NCI-H510A treated with DMSO at 0.1 percent for 48 hours (cell line): ENCODE measurements around the gene FHOD3.

ENCODE experiments used
- DNase-seq: peaks from one replicate; lab custom pipeline; 2025; lab: John Stamatoyannopoulos, UW

The FHOD3 gene

GRCh38 chr18:36322734-36323133, 25.2 kb downstream of the FHOD3 start:
- DNase-seq = no peak

GRCh38 chr18:36323421-36323820, 25.9 kb downstream of the FHOD3 start:
- DNase-seq = no peak

- no peak for DNase-seq
Measured at GRCh38 chr18:36325846-36326245, 28.3 kb downstream of the FHOD3 start.

GRCh38 chr18:36326771-36327170, 29.3 kb downstream of the FHOD3 start:
- DNase-seq = no peak

- no peak for DNase-seq
Measured at GRCh38 chr18:36327352-36328316, 30.1 kb downstream of the FHOD3 start.

GRCh38 chr18:36328385-36328858, 30.9 kb downstream of the FHOD3 start:
- DNase-seq = no peak

DNA sequence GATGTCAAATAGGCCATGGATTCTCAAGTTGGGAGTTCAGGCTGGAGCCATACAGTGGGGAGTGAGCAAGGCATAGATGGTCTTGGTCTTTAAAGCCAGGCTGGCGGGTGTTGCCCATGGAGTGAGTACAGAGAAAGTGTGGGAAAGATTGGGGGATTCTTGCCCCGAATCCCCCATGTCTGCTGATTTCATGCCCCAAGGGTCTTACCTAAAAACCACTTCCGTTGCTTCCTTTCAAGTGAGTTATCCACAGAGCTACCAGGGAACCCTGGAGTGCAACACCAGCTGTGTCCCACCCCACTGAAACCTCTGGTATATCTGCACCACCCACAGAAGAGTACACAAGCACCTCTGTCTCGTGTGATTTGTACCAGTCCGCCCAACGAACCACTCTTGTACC, 31.4 kb downstream of the FHOD3 start:
- DNase-seq = no peak

- no peak for DNase-seq
Measured at GRCh38 chr18:36329684-36330434, 32.3 kb downstream of the FHOD3 start.

GRCh38 chr18:36330435-36331052, 33.0 kb downstream of the FHOD3 start:
- DNase-seq = no peak

DNA sequence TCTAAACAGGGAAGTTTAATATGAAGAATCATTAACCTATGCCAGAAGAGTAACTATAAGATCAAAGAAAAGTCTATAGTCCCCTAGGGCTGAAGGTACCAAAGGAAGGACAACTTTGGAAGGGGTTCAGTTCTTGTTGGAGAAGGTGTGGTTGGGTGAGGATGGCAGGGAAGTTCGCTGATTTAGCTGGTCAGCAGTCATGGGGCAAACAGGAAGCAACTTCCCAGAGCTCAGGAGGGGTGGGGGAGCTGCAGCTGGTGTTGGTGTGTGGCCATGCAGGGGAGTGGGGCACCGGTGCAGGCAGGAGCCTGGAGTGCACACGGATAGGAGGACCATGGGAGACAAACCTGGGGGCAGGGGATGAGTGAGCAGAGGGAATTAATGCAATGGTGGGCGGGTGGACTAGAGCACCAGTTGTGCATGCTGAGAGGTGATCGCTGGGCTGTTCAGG, 34.0 kb downstream of the FHOD3 start:
- peak; percentile 39 for DNase-seq

DNA sequence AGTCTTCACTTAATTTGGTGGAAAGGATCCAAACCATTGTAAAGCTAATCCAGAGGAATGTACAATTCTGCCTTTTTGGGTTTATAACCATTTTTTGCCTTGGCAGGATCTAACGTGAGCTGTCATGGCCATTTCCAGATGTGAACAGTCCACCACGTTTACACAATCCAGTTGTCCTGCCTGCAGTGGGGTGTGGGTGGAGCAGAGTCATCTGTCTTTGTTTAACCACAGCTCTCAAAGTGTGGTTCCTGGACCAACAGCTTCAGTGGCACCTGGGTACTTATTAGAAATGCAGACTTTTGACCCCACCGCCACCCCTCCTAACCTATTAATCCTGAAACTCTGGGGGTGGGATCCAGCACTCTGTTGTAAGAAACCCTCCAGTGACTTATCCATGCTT, 35.9 kb downstream of the FHOD3 start:
- DNase-seq = peak; percentile 24

DNA sequence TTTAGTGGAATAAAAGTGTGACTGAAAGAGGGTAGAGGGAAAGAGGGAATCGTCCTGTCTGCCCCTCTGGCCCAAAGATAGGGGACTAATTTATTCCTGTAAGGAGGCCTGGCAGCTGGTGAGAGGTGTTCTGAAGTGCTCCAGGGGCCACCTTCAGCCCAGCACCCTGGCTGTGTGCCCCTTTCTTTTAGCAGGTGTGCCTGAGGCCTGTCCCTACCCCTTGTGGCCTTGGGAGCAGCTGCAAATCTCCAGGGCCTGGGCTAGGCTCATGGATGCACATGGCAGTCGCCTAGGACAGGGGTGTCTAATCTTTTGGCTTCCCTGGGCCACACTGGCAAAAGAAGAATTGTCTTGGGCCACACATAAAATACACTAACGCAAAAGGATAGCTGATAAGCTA, 37.3 kb downstream of the FHOD3 start:
- no peak for DNase-seq

GRCh38 chr18:36335476-36336279, 38.2 kb downstream of the FHOD3 start:
- DNase-seq = no peak

DNA sequence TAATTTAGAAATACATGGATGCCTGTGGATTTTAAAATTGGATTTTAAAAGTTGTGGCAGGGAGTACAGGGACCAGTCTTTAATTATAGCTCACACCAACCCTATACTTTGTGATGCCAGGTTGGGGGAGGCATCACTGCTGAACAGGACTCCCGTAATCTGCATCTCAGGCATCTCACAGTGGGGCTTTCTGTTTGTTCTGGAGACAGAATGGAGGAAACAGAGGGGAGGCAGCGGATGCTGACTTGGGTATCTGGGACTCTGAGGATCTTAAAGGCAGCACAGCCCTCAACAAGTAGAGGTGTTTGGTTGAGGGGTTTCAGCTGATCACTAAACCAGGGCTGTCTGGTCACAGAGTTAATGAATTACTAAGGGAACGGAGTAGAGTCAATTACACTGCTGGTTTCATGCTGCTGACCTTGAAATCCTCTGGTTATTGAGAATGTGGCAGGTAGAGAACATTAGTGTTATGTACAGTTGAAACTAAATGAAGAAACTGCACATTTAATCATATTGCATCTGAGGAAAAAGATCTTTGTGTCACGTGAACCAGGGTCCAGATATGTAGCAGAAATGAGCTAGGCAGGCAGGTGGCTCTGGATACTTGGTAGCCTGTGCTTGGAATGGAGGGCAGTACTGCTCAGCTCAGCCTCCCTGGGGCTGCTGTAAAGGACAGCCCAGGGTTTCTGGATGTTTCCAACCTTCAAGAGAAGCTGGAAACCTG, 40.3 kb downstream of the FHOD3 start:
- DNase-seq = no peak

- no peak for DNase-seq
Measured at GRCh38 chr18:36338403-36338933, 41.0 kb downstream of the FHOD3 start.

GRCh38 chr18:36340246-36340645, 42.7 kb downstream of the FHOD3 start:
- DNase-seq = peak; percentile 63

DNA sequence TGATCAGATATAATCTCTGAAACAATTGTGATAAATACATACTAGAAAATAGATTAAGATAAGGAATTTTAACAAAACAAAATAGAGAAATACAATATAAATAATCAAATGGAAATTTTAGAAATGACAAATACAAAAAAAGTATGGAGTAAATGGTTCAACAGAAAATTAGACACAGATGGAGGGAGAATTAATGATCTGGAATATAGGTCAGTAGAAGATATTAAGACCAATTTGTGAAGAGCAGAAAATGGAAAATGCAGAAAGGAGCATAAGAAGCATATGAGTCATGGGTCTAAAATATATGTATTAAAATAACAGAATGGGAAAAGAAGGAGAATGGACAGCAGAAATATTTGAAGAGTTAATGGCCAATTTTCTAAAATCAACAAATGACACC, 44.4 kb downstream of the FHOD3 start:
- no peak for DNase-seq

DNA sequence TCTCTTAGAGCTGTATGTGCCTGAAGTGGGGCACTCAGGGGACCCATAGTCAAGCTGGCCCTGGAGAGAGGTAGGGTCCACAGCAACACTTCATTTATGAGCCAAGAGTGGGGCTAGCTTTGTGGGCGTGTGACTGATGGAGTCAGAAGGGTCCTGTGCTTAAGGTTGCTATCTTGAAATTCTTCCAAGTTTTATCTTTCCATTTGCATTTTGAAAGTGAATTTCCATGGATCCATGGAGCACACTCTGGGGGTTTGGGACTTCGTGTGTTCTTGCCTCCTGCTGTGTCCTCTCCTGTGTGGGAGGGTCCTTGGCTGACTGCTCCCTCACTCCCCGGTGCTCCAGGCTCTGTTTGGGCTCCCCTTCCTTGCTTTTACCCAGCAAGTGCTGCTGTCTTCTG, 50.8 kb downstream of the FHOD3 start:
- DNase-seq = no peak

- no peak for DNase-seq
Measured at GRCh38 chr18:36348971-36349417, 51.5 kb downstream of the FHOD3 start.

- DNase-seq = no peak
Measured at GRCh38 chr18:36349552-36349951, 52.0 kb downstream of the FHOD3 start.

GRCh38 chr18:36350251-36350651, 52.7 kb downstream of the FHOD3 start:
- no peak for DNase-seq
